Activated CD8-positive, alpha-beta memory T cell treated with anti-CD3 and anti-CD28 coated beads for 36 hours (primary cell): ENCODE measurements around the gene CD22. TPM values are rescaled to one million over a fixed set of nuclear protein-coding genes. Genes with fewer than 3 reads are reported as not detected.

Experiments used
- CTCF ChIA-PET: fragments of 350-600 bp; sonication (Branson Sonifier 250); formaldehyde crosslinking; loops from one replicate; lab custom pipeline; 2021; ENCODE audit warnings: antibody characterized with exemption; lab: Charles Lee
- POLR2A ChIA-PET: fragments of 350-600 bp; sonication (Branson Sonifier 250); formaldehyde crosslinking; loops from one replicate; lab custom pipeline; 2021; ENCODE audit warnings: antibody characterized with exemption; lab: Charles Lee
- total RNA-seq, 2 experiments: library from RNA; stranded (reverse); gene quantifications; one replicate each; pipeline ENCODE4 v1.2.3, GENCODE V29; 2021

The CD22 gene
- total RNA-seq, 2 experiments from 2014 or later, result 0.13 to 0.23 TPM

GRCh38 chr19:35309481-35310279 is 19.3 kb upstream of the CD22 start:
- ChIA-PET POLR2A (no interaction called here), CTCF (no interaction called here)

GRCh38 chr19:35310331-35310730 is 18.7 kb upstream of the CD22 start:
- CTCF ChIA-PET, result no interaction called here
- POLR2A ChIA-PET, result no interaction called here

- POLR2A ChIA-PET, result no interaction called here
- CTCF ChIA-PET, result no interaction called here
These were observed 18.0 kb upstream of the CD22 start for GRCh38 chr19:35310811-35311465.

GRCh38 chr19:35311901-35312665 is 16.9 kb upstream of the CD22 start:
- POLR2A ChIA-PET, result interaction anchor here (0.6 kb wide), 1 partner anchor 45 kb away, joined by 5 read pairs; no protein-coding TSS in a partner anchor
- CTCF ChIA-PET, result no interaction called here

GRCh38 chr19:35313587-35313986 is 15.4 kb upstream of the CD22 start:
- CTCF ChIA-PET, result no interaction called here
- POLR2A ChIA-PET, result interaction anchor here (0.6 kb wide), 1 partner anchor 247 kb away, joined by 5 read pairs; no protein-coding TSS in a partner anchor

GRCh38 chr19:35314031-35314430 is 15.0 kb upstream of the CD22 start:
- CTCF ChIA-PET, result no interaction called here
- POLR2A ChIA-PET, result interaction anchor here (0.6 kb wide), 1 partner anchor 247 kb away, joined by 5 read pairs; no protein-coding TSS in a partner anchor

GRCh38 chr19:35314858-35315470 is 14.0 kb upstream of the CD22 start:
- POLR2A ChIA-PET, result no interaction called here
- CTCF ChIA-PET, result no interaction called here

GRCh38 chr19:35315883-35316282 is 13.1 kb upstream of the CD22 start:
- CTCF ChIA-PET, result interaction anchor here (1.3 kb wide), 1 partner anchor 180 kb away, joined by 4 read pairs; no protein-coding TSS in a partner anchor
- POLR2A ChIA-PET, result no interaction called here

GRCh38 chr19:35316560-35316959 is 12.4 kb upstream of the CD22 start:
- ChIA-PET POLR2A (no interaction called here), CTCF (interaction anchor here (1.3 kb wide), 1 partner anchor 179 kb away, joined by 4 read pairs; no protein-coding TSS in a partner anchor)

- ChIA-PET POLR2A (no interaction called here), CTCF (no interaction called here)
These were observed 11.4 kb upstream of the CD22 start for GRCh38 chr19:35317464-35318043.

- ChIA-PET POLR2A (no interaction called here), CTCF (interaction anchor here (1.5 kb wide), 1 partner anchor 191 kb away, joined by 8 read pairs; no protein-coding TSS in a partner anchor)
These were observed 10.1 kb upstream of the CD22 start for GRCh38 chr19:35318679-35319448.

GRCh38 chr19:35320065-35320713 is 8.8 kb upstream of the CD22 start:
- POLR2A ChIA-PET, result no interaction called here

GRCh38 chr19:35321291-35321690 is 7.7 kb upstream of the CD22 start:
- CTCF ChIA-PET, result no interaction called here
- POLR2A ChIA-PET, result no interaction called here

More at GRCh38 chr19:35320065-35320713, 8.8 kb upstream of the CD22 start:
- CTCF ChIA-PET, result interaction anchor here (1.5 kb wide), 1 partner anchor 190 kb away, joined by 8 read pairs; no protein-coding TSS in a partner anchor

- ChIA-PET POLR2A (no interaction called here), CTCF (no interaction called here)
These were observed 7.0 kb upstream of the CD22 start for GRCh38 chr19:35322014-35322413.

- ChIA-PET CTCF (interaction anchor here (0.5 kb wide), 1 partner anchor 257 kb away, joined by 3 read pairs; no protein-coding TSS in a partner anchor), POLR2A (no interaction called here)
These were observed 1.3 kb upstream of the CD22 start for GRCh38 chr19:35327642-35328041.

- POLR2A ChIA-PET, result no interaction called here
These were observed 336 bp downstream of the CD22 start for GRCh38 chr19:35329323-35329722.

GRCh38 chr19:35330475-35330874 is 1.5 kb downstream of the CD22 start:
- ChIA-PET CTCF (no interaction called here), POLR2A (no interaction called here)

More at GRCh38 chr19:35329323-35329722, 336 bp downstream of the CD22 start:
- CTCF ChIA-PET, result no interaction called here
